ENCODE results near the gene DMKN. TPM values are rescaled to one million over a fixed set of nuclear protein-coding genes. Genes with fewer than 3 reads are reported as not detected.

The DMKN gene, protein sequence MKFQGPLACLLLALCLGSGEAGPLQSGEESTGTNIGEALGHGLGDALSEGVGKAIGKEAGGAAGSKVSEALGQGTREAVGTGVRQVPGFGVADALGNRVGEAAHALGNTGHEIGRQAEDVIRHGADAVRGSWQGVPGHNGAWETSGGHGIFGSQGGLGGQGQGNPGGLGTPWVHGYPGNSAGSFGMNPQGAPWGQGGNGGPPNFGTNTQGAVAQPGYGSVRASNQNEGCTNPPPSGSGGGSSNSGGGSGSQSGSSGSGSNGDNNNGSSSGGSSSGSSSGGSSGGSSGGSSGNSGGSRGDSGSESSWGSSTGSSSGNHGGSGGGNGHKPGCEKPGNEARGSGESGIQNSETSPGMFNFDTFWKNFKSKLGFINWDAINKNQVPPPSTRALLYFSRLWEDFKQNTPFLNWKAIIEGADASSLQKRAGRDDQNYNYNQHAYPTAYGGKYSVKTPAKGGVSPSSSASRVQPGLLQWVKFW
- total RNA-seq, result not detected in 2 replicates

DNA sequence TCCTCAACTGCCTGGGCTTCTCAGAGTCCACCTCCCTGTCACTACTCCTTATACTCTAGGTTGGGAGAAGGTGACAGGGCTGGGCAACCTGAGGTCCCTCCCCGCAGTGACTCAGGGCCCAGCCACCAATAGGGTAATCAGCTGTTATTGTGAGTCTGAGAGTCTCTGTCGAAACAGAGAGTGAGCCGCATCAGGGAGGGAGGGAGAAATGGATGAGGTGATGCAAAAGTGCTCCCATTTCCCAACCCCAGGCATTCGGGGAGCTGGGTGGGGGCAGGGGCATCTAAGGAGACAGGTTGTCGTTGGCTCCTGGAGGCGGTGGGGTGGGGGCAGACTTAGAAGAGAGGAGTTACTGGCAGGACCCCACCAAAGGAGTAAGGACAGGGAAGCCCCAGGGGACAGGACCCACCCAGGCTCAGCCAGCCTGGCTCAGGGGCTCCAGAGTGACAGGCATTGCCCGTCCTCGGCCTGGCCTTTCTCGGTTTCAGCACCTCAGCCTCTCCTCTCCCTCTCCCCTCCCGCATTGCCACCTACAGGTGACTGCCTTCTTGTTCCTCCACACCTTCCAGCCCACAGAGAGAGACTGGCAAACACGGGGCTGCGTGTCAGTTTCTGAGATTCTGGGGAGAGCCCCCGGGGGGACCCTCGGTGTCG is at the start of gene DMKN:
Gene DMKN, minus strand, starts transcription at position 22 of the 654 bp plus-strand sequence. CDS start 174 bp downstream, outside the sequence.
- no peak for DNase-seq (ENCODE audit: low read depth, low spot score)

GRCh38 chr19:35562776-35563175 is 49.3 kb upstream of the DMKN start:
- DNase-seq (ENCODE audit: low read depth, low spot score), result no peak

- no peak for DNase-seq (ENCODE audit: low read depth, low spot score)
Measured at GRCh38 chr19:35562336-35562735, 48.9 kb upstream of the DMKN start.

- DNase-seq (ENCODE audit: low read depth, low spot score), result no peak
Measured at GRCh38 chr19:35561436-35561835, 48.0 kb upstream of the DMKN start.

DNA sequence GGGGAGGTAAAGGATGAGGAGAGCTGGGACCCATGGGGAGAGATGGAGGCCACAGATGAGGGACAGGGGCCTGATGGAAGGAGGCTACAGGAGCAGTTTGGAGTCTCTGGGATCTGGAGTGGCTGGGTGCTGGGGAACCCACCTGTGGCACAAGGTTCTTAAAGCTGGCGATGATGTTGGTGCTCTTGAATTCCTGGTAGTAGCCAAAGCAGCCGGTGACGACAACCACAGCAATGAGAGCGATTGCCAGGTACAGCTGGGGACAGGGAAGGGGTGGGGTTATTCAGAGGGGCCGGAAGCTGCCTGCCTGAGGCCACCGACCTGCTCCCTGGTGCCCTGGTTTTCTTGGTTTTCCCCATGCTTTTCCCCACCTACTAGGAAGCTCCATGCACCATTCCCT is 47.2 kb upstream of the DMKN start:
- DNase-seq (ENCODE audit: low read depth, low spot score), result no peak

- no peak for DNase-seq (ENCODE audit: low read depth, low spot score)
Measured at GRCh38 chr19:35560271-35560670, 46.8 kb upstream of the DMKN start.

GRCh38 chr19:35559781-35560180 is 46.3 kb upstream of the DMKN start:
- DNase-seq (ENCODE audit: low read depth, low spot score), result no peak

GRCh38 chr19:35559281-35559659 is 45.8 kb upstream of the DMKN start:
- no peak for DNase-seq (ENCODE audit: low read depth, low spot score)

DNA sequence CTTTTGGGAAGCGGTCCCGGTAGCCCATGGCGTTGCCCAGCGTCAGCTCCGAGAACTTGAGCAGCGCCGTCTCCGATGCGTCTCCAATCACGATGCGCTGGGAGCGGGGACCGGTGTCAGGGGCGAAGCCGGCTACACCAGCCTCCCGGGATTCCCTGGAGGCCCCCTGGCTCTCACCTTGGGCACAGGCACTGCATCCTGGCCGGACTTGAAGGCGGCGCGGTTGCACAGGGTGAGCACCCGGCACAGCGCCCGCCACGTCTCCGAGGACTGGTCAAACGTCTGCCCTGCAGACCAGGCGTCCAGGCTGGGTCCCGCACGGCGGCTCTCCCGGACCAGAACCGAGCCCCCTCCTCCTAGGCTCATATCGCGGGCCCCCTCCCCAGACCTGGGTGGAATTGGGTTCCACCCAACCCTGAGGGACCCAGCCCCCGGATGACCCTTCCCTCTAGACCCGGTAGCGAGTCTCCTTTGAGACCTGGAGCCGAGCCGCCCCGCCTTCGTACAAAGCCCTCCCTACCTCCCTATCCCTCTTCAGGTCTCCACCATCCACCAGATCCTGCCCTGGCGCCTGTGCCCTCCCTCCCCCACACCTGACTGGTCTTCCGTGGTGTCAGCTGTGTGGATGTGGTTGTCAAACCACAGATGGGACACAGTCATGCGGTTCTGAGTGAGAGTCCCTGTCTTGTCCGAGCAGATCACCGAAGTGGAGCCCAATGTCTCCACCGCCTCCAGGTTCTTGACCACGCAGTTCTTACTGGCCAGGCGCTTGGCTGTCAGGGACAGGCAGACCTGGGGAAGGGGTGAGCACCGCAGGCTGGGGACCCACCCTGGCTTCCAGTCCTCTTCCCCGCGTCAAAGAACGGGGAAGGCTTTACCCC is 45.2 kb upstream of the DMKN start:
- no peak for DNase-seq (ENCODE audit: low read depth, low spot score)

- no peak for DNase-seq (ENCODE audit: low read depth, low spot score)
Measured at GRCh38 chr19:35557539-35558399, 44.3 kb upstream of the DMKN start.

- no peak for DNase-seq (ENCODE audit: low read depth, low spot score)
Measured at GRCh38 chr19:35556846-35557538, 43.5 kb upstream of the DMKN start.

- DNase-seq (ENCODE audit: low read depth, low spot score), result no peak
Measured at GRCh38 chr19:35556025-35556590, 42.7 kb upstream of the DMKN start.

DNA sequence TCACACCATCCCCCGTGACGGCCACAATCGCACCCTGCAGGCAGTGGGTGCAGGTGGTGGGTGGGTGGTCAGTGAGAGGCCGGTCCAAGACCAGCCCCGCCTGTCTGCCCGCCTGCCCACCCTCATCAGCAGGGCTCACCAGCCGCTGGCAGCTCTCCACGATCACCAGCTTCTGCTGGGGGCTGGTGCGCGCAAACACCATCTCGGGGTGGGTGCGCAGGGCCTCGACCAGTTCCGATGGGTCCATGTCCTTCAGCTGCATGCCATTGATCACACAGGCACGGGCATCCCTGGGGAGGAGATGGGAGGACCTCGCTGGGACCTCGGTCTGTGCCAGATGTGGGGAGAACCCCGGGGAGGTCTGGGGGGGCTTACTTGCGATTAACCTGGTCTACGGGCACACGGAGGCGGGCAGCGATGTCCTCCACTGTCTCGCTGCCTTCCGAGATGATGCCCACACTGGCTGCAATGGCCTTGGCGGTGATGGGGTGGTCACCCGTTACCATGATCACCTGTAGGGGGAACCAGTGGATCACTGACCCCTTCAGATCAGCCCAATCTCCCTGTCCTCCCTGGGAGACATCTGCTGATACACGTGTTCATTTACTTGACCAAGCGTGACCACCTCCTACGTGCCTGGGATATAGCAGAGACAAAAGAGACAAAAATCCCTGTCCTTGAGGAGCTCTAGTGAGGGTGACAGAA is 42.0 kb upstream of the DMKN start:
- DNase-seq (ENCODE audit: low read depth, low spot score), result no peak

GRCh38 chr19:35554076-35554475 is 40.6 kb upstream of the DMKN start:
- DNase-seq (ENCODE audit: low read depth, low spot score), result no peak

DNA sequence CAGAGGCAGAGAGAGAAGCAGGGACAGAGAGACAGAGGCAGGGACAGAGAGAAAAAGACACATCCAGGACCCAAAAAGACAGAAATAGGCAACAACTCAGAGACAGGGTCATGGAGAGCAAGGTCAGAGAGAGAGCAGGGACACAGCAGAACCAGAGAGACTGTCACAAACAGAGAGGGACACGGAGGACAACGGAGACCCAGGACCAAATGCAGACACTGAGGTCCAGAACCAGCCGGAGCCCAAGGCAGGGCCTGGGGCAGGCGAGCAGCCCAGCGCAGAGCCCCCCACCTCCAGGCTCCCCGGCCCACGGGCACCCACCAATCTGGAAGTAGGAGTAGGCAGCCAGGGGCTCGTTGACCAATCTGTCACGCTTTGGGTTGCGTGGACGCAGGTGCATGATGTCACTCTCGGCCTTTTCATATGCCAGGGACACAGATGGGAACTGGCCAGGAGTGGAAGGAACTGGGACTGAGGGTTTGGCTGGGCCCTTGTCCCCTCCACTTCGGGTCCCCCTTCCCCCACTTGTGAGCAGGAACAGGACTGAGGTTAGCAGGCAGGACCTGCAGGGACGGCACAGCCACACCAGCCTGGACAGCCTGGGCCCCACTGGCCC is 40.0 kb upstream of the DMKN start:
- no peak for DNase-seq (ENCODE audit: low read depth, low spot score)

DNA sequence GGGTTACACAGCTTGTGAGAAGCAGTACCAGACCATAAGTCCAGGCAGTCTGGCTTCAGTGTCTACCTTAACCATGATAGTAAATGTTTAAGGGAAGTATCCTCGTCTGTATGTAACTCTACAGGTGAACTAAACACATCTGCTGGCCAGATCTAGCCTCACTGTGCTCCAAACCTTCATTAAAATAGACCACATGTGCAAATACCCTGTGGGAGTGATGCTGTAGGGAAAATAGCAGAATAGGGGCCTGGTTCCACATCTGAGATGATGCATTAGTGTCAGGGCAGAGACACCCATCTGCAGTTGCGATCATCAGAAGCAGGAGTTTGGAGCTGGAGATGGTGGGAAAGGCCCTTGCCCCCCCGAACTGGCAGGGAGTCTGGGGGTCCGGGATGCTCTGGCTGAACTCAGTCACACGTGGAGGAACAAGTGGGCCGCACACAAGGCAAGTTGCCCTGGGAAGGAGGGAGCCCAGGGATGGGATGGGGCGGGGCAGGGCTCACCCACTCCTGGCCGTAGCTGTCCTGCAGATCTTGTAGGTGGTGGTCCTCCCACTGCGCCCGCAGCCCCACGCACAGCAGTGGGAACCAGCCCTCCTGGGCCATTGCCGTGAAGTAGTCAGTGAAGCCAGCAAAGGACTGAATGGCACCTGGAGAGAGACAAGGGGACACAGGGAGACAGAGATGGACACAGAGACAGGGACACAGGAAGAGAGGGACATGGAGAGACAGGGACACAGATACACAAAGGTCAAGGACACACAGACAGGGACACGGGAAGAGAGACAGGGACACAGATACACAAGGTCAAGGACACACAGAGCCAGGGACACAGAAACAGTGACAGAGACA is 39.3 kb upstream of the DMKN start:
- no peak for DNase-seq (ENCODE audit: low read depth, low spot score)

GRCh38 chr19:35551091-35551810 is 37.8 kb upstream of the DMKN start:
- DNase-seq (ENCODE audit: low read depth, low spot score), result no peak

Measured in pulmonary artery endothelial cell (primary cell).